MM.1S (cell line): ENCODE results near the gene COG5.

Source experiments
- DNase-seq: peaks from one replicate; pipeline ENCODE4 v3.0.0-alpha.2; 2015
- H2AFZ ChIP-seq: fragments of 300-600 bp; sonication (generic); 2 replicates; pipeline ENCODE4 v1.6.0; 2016; ENCODE audit warnings: antibody characterized with exemption, low read length
- H3F3A ChIP-seq: fragments of 300-600 bp; sonication (generic); 2 replicates; pipeline ENCODE4 v1.6.1; 2016; ENCODE audit warnings: mild to moderate bottlenecking, antibody characterized with exemption, low read length, moderate library complexity, mixed read lengths; ENCODE audit not compliant: insufficient read depth
- H3K27ac ChIP-seq: fragments of 300-600 bp; sonication (generic); 2 replicates; pipeline ENCODE4 v1.5.1; 2016; ENCODE audit warnings: mild to moderate bottlenecking, low read length
- H3K27me3 ChIP-seq: fragments of 300-600 bp; sonication (generic); replicated peaks from 2 replicates; pipeline ENCODE4 v1.6.0; 2016; ENCODE audit warnings: low read length; ENCODE audit not compliant: insufficient read depth
- H3K36me3 ChIP-seq: fragments of 300-600 bp; sonication (generic); replicated peaks from 2 replicates; pipeline ENCODE4 v1.6.1; 2016; ENCODE audit warnings: mild to moderate bottlenecking, low read length, mixed read lengths; ENCODE audit not compliant: insufficient read depth
- H3K4me1 ChIP-seq: fragments of 300-600 bp; sonication (generic); 2 replicates; pipeline ENCODE4 v1.6.1; 2016; ENCODE audit warnings: low read length, mixed read lengths
- H3K4me2 ChIP-seq: fragments of 300-600 bp; sonication (generic); 2 replicates; pipeline ENCODE4 v1.6.0; 2016; ENCODE audit warnings: low read depth, low read length
- H3K4me3 ChIP-seq: fragments of 300-600 bp; sonication (generic); 2 replicates; pipeline ENCODE4 v1.5.1; 2016; ENCODE audit warnings: low read length, mixed read lengths
- H3K79me2 ChIP-seq: fragments of 300-600 bp; sonication (generic); 2 replicates; pipeline ENCODE4 v1.6.1; 2016; ENCODE audit warnings: mixed run types, low read length, mixed read lengths
- H3K9ac ChIP-seq: fragments of 300-600 bp; sonication (generic); 2 replicates; pipeline ENCODE4 v1.6.1; 2016; ENCODE audit warnings: low read length, mixed read lengths
- H3K9me2 ChIP-seq: fragments of 300-600 bp; sonication (generic); replicated peaks from 2 replicates; pipeline ENCODE4 v1.6.1; 2016; ENCODE audit warnings: mild to moderate bottlenecking, low read length, mixed read lengths; ENCODE audit not compliant: insufficient read depth
- H3K9me3 ChIP-seq: fragments of 300-600 bp; sonication (generic); replicated peaks from 2 replicates; pipeline ENCODE4 v1.6.1; 2016; ENCODE audit warnings: mild to moderate bottlenecking, low read length, mixed read lengths; ENCODE audit not compliant: insufficient read depth
- H4K20me1 ChIP-seq: fragments of 300-600 bp; sonication (generic); 2 replicates; pipeline ENCODE4 v1.6.1; 2016; ENCODE audit warnings: mild to moderate bottlenecking, low read length, moderate library complexity, mixed read lengths; ENCODE audit not compliant: insufficient read depth
- EZH2 ChIP-seq: fragments of 300-600 bp; sonication (generic); optimal IDR thresholded peaks from 2 replicates; pipeline ENCODE3; 2017; ENCODE audit warnings: low read depth, mild to moderate bottlenecking, antibody characterized with exemption, low read length, mixed read lengths
- EZH2phosphoT487 ChIP-seq: fragments of 300-600 bp; sonication (generic); IDR thresholded peaks from 2 replicates; pipeline ENCODE4 v1.6.1; 2018; ENCODE audit warnings: antibody characterized with exemption, low read length
- TF ChIP-seq, protein P1 (sequence below): fragments of 300-600 bp; sonication (generic); IDR thresholded peaks from 2 replicates; pipeline ENCODE4 v1.5.1; 2016; ENCODE audit warnings: antibody characterized with exemption, low read length, mixed read lengths

Gene COG5

DNA sequence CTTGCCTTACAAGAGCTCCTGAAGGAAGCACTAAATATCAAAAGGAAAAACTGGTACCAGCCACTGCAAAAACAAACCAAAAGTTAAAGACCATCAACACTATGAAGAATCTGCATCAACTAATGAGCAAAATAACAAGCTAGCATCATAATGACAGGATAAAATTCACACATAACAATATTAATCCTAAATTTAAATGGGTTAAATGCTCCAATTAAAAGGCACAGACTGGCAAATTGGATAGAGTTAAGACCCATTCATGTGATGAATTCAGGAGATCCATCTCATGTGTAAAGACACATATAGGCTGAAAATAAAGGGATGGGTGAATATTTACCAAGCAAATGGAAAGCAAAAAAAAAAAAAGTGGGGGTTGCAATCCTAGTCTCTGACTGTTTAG, 29.6 kb downstream of the COG5 start:
- Histone ChIP-seq H3F3A (no peaks in the 10 kb centered on the region), H3K4me1 (no peaks in the 10 kb centered on the region), H2AFZ (no peak overlapping the region), H3K36me3 (no peaks in the 10 kb centered on the region), H4K20me1 (no peaks in the 10 kb centered on the region), H3K27ac (no peak overlapping the region), H3K9me2 (no peaks in the 10 kb centered on the region), H3K9ac (no peak overlapping the region), H3K9me3 (no peaks in the 10 kb centered on the region), H3K4me2 (no peak overlapping the region), H3K79me2 (no peaks in the 10 kb centered on the region), H3K4me3 (no peak overlapping the region), H3K27me3 (no peaks in the 10 kb centered on the region)
- no peak for TF ChIP-seq EZH2phosphoT487
- TF ChIP-seq, protein P1, sequence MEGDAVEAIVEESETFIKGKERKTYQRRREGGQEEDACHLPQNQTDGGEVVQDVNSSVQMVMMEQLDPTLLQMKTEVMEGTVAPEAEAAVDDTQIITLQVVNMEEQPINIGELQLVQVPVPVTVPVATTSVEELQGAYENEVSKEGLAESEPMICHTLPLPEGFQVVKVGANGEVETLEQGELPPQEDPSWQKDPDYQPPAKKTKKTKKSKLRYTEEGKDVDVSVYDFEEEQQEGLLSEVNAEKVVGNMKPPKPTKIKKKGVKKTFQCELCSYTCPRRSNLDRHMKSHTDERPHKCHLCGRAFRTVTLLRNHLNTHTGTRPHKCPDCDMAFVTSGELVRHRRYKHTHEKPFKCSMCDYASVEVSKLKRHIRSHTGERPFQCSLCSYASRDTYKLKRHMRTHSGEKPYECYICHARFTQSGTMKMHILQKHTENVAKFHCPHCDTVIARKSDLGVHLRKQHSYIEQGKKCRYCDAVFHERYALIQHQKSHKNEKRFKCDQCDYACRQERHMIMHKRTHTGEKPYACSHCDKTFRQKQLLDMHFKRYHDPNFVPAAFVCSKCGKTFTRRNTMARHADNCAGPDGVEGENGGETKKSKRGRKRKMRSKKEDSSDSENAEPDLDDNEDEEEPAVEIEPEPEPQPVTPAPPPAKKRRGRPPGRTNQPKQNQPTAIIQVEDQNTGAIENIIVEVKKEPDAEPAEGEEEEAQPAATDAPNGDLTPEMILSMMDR, result no peak
- no peak for TF ChIP-seq EZH2
- no peak for DNase-seq

DNA sequence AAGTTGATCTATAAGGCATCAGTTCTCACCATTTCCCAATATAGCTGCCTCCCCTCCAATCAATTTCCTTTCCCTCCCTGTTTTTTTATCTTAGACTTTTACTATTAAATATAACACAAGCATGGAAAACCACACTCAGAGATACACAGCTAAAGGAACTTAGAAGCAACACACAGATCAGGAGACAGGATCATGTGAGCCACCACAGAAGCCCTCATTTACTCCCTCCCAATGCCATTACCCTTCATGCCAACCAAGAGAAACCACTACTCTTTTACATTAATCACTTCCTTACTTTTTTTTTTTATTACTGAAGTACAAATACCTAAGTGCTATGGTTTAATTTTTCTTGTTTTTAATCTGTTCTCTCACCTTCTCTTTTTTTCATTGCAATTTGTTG, 33.0 kb downstream of the COG5 start:
- Histone ChIP-seq H3K9me2 (no peaks in the 10 kb centered on the region), H2AFZ (no peak overlapping the region)

DNA sequence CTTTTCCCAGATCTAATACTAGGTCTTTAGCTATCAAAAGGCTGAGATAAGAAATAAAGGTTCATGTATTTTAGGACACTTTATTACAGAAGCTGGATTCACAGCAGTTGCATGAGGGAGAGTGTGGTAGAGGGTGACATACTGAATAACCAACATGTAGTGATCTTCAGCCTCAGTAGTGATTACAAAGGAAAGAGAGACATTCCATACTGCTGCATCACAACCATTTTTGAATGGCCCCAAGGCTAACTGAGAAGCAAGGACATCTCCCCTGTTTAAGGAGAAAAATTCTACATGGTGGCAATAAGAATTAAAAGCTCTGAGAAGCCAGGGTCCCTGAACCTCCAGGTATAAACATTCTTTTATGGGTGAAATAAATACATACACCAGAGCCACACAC, 35.3 kb downstream of the COG5 start:
- DNase-seq, result no peak
- no peaks in the 10 kb centered on the region for H3F3A ChIP-seq
- no peaks in the 10 kb centered on the region for H3K36me3 ChIP-seq
- no peak overlapping the region for H3K27ac ChIP-seq
- H2AFZ ChIP-seq, result no peak overlapping the region
- H3K79me2 ChIP-seq, result no peaks in the 10 kb centered on the region
- no peaks in the 10 kb centered on the region for H3K4me1 ChIP-seq
- H3K27me3 ChIP-seq, result no peaks in the 10 kb centered on the region
- H3K9me3 ChIP-seq, result no peaks in the 10 kb centered on the region
- H4K20me1 ChIP-seq, result no peaks in the 10 kb centered on the region
- H3K4me3 ChIP-seq, result no peak overlapping the region
- TF ChIP-seq EZH2, result no peak
- TF ChIP-seq, protein P1, result no peak
- TF ChIP-seq EZH2phosphoT487, result no peak
- no peak overlapping the region for H3K4me2 ChIP-seq
- no peak overlapping the region for H3K9ac ChIP-seq
- H3K9me2 ChIP-seq, result no peaks in the 10 kb centered on the region

More for the DNA sequence above, 33.0 kb downstream of the COG5 start:
- Histone ChIP-seq H3K27me3 (no peaks in the 10 kb centered on the region), H4K20me1 (no peaks in the 10 kb centered on the region), H3F3A (no peaks in the 10 kb centered on the region), H3K4me3 (no peak overlapping the region), H3K9me3 (no peaks in the 10 kb centered on the region), H3K27ac (no peak overlapping the region), H3K36me3 (no peaks in the 10 kb centered on the region), H3K9ac (no peak overlapping the region), H3K79me2 (no peaks in the 10 kb centered on the region), H3K4me2 (no peak overlapping the region), H3K4me1 (no peaks in the 10 kb centered on the region)
- no peak for TF ChIP-seq EZH2phosphoT487
- TF ChIP-seq, protein P1, result no peak
- no peak for TF ChIP-seq EZH2
- no peak for DNase-seq

DNA sequence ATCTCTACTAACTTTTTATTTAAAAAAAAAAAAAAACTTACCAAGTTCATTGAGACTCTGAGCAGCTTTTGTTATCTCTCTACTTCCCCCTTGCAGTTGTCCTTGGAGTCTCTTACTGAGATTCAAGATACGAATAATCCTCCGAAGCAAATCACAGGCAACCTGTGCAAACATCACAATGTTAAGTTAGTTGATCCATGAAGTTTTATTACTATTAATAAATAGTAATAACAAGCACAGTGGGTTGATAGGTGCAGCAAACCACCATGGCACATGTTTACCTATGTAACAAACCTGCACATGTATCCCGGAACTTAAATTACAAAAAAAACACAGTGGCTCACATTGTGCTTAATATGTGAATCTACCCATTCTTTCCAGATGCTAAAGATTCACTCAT, 36.5 kb downstream of the COG5 start:
- H3K27ac ChIP-seq, result no peak overlapping the region
- H3K4me1 ChIP-seq, result no peaks in the 10 kb centered on the region
- no peak overlapping the region for H3K9ac ChIP-seq
- no peak for DNase-seq
- no peaks in the 10 kb centered on the region for H3K9me3 ChIP-seq
- no peaks in the 10 kb centered on the region for H3K27me3 ChIP-seq
- no peaks in the 10 kb centered on the region for H3F3A ChIP-seq
- H4K20me1 ChIP-seq, result no peaks in the 10 kb centered on the region
- no peaks in the 10 kb centered on the region for H3K79me2 ChIP-seq
- no peaks in the 10 kb centered on the region for H3K9me2 ChIP-seq
- no peak overlapping the region for H3K4me3 ChIP-seq
- no peak overlapping the region for H2AFZ ChIP-seq
- no peak overlapping the region for H3K4me2 ChIP-seq
- no peak for TF ChIP-seq EZH2
- TF ChIP-seq EZH2phosphoT487, result no peak
- TF ChIP-seq, protein P1, result no peak
- H3K36me3 ChIP-seq, result no peaks in the 10 kb centered on the region
